ENCODE data around the gene LRRC26. TPM values are rescaled to one million over a fixed set of nuclear protein-coding genes. Genes with fewer than 3 reads are reported as not detected.

The LRRC26 gene
- total RNA-seq, 1 experiment from 2014 or later, result 2.1 TPM

GRCh38 chr9:137185921-137186320 is 16.1 kb upstream of the LRRC26 start:
- Mint-ChIP-seq H3K4me3 (no peak overlapping the region), H3K4me1 (peaks cover 20% of the 10 kb centered on the region), H3K27me3 (ENCODE audit: low read depth) (no peaks in the 10 kb centered on the region; the same call in 1 of the 2 replicates), H3K36me3 (peaks cover 9% of the 10 kb centered on the region), H3K27ac (no peak overlapping the region), H3K9me3 (no peaks in the 10 kb centered on the region)
- ChIA-PET POLR2A (no interaction called here), CTCF (no interaction called here)
- ATAC-seq (no peak), DNase-seq (ENCODE audit: low spot score) (no peak)
- no peak for TF ChIP-seq AR (CRISPR knock-in tag; IDR thresholded peaks at IDR 0.05)
- no peak for TF ChIP-seq CBFB (CRISPR knock-in tag; IDR thresholded peaks at IDR 0.05; ENCODE audit: low read depth)

- Mint-ChIP-seq H3K27me3 (ENCODE audit: low read depth) (no peaks in the 10 kb centered on the region; the same call in 1 of the 2 replicates), H3K4me3 (no peak overlapping the region), H3K4me1 (peaks cover 20% of the 10 kb centered on the region), H3K27ac (no peak overlapping the region), H3K36me3 (peaks cover 9% of the 10 kb centered on the region), H3K9me3 (no peaks in the 10 kb centered on the region)
- POLR2A ChIA-PET, result no interaction called here
- ATAC-seq, result no peak
- DNase-seq (ENCODE audit: low spot score), result no peak
- CTCF ChIA-PET, result no interaction called here
- TF ChIP-seq CTCF (IDR thresholded peaks at IDR 0.05) (no peak), NFATC4 (CRISPR knock-in tag; IDR thresholded peaks at IDR 0.05) (no peak), HMGXB4 (CRISPR knock-in tag; IDR thresholded peaks at IDR 0.05) (no peak), GABPB1 (CRISPR knock-in tag; IDR thresholded peaks at IDR 0.05) (no peak), ZNF121 (CRISPR knock-in tag; IDR thresholded peaks at IDR 0.05) (no peak), ESRRA (CRISPR knock-in tag; IDR thresholded peaks at IDR 0.05; ENCODE audit: borderline replicate concordance) (no peak), SOX15 (CRISPR knock-in tag; IDR thresholded peaks at IDR 0.05) (no peak), PREB (CRISPR knock-in tag; IDR thresholded peaks at IDR 0.05; ENCODE audit: borderline replicate concordance) (no peak), FOXJ3 (CRISPR knock-in tag; IDR thresholded peaks at IDR 0.05; ENCODE audit: borderline replicate concordance) (no peak), STAT6 (CRISPR knock-in tag; conservative IDR thresholded peaks at IDR 0.05; ENCODE audit: low read depth) (no peak), IRF1 (CRISPR knock-in tag; IDR thresholded peaks at IDR 0.05) (no peak), ZNF396 (CRISPR knock-in tag; IDR thresholded peaks at IDR 0.05; ENCODE audit: borderline replicate concordance) (no peak), PRDM15 (CRISPR knock-in tag; IDR thresholded peaks at IDR 0.05) (no peak)
These were observed 15.2 kb upstream of the LRRC26 start for GRCh38 chr9:137184881-137185660.
